WTC11 (cell line): ENCODE measurements around the gene OR8D4.

Experiments
- ETV6 ChIP-seq: sonication (generic); formaldehyde crosslinking; IDR thresholded peaks from 2 replicates; pipeline ENCODE4 v1.8.1; 2022; ENCODE audit warnings: mild to moderate bottlenecking, missing genetic modification reagents
- GABPB1 ChIP-seq: sonication (generic); formaldehyde crosslinking; IDR thresholded peaks from 2 replicates; pipeline ENCODE4 v1.8.1; 2023; ENCODE audit warnings: mild to moderate bottlenecking, missing genetic modification reagents
- ZNF317 ChIP-seq: sonication (generic); formaldehyde crosslinking; IDR thresholded peaks from 2 replicates; pipeline ENCODE4 v1.8.1; 2023; ENCODE audit warnings: low read depth, mild to moderate bottlenecking, moderate library complexity, missing genetic modification reagents, borderline replicate concordance
- TF ChIP-seq, protein P1 (sequence below): fragments of 200-600 bp; IDR thresholded peaks from 2 replicates; pipeline ENCODE4 v1.8.0; 2022; ENCODE audit warnings: antibody characterized with exemption

DNA sequence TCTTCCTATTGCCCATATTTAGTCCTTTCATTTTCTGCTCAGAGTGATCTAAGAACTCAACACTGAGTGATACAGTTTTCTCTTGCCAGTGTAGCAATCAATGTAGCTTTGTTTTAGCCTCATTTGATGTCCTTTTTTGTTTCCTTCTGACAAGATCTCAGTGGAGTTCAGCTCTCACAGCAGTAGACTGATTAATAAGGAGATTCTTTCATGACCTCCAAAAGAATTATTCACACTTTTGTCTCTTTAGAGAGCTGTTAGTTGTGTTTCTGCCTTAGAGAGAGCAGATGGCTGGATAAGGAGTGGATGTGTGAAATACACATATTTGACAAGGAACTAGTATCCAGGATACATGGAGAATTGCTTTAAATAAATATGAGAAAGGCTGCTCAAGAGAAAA is 9.9 kb upstream of the OR8D4 start:
- TF ChIP-seq, protein P1, sequence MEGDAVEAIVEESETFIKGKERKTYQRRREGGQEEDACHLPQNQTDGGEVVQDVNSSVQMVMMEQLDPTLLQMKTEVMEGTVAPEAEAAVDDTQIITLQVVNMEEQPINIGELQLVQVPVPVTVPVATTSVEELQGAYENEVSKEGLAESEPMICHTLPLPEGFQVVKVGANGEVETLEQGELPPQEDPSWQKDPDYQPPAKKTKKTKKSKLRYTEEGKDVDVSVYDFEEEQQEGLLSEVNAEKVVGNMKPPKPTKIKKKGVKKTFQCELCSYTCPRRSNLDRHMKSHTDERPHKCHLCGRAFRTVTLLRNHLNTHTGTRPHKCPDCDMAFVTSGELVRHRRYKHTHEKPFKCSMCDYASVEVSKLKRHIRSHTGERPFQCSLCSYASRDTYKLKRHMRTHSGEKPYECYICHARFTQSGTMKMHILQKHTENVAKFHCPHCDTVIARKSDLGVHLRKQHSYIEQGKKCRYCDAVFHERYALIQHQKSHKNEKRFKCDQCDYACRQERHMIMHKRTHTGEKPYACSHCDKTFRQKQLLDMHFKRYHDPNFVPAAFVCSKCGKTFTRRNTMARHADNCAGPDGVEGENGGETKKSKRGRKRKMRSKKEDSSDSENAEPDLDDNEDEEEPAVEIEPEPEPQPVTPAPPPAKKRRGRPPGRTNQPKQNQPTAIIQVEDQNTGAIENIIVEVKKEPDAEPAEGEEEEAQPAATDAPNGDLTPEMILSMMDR: no peak
- TF ChIP-seq ZNF317 (CRISPR knock-in tag) (no peak), GABPB1 (no peak), ETV6 (CRISPR knock-in tag) (no peak)
